Testis (tissue), 2 donors: ENCODE results near the gene FBXO21.

Experiments used
- CTCF ChIP-seq, 3 experiments: fragments of 450-650 bp in 2 of 3; fragments of 200-600 bp in 1 of 3; sonication (generic) in 1 of 3; IDR thresholded peaks; one replicate each; pipeline ENCODE4 v1.5.1; 2016 to 2019; ENCODE audit warnings: antibody characterized with exemption in 3 of 3, mild to moderate bottlenecking in 2 of 3, moderate library complexity in 1 of 3
- POLR2A ChIP-seq: fragments of 450-650 bp; IDR thresholded peaks from one replicate; pipeline ENCODE4 v1.6.1; 2017; ENCODE audit warnings: antibody characterized with exemption, mild to moderate bottlenecking, moderate library complexity

DNA sequence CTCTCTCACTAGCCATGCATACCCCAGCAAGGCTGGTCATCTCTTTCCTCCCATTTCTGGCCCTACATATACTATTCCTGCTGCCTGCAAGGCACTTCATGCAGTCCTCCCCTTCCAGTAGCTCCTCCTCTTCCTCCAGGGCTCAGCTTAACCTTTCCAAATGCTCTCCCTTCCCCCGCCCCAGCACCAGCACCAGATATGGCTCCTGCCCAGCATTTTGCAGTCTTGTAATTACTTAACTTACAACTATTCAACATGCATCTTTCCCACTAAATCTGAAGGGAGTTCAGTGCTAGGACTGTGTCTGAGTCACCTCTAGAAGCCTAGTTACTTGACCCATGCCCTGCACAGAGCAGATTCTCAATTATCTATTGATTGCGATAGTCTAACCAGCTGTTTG is 1.8 kb upstream of the FBXO21 start:
- TF ChIP-seq CTCF (IDR thresholded peaks at IDR 0.05): no peak
- no peak for TF ChIP-seq POLR2A
